WERI-Rb-1 (cell line): ENCODE data around the gene AMDHD2.

Experiments
- DNase-seq: peaks from one replicate; pipeline ENCODE4 v3.0.0-alpha.2; 2020
- H3K27ac ChIP-seq: fragments of 250-450 bp; sonication (Bioruptor Pico); 2 replicates; pipeline ENCODE4 v1.5.1; 2020; ENCODE audit warnings: mild to moderate bottlenecking, moderate library complexity
- H3K27me3 ChIP-seq: fragments of 250-450 bp; sonication (Bioruptor Pico); 2 replicates; pipeline ENCODE4 v1.5.1; 2021; ENCODE audit warnings: mild to moderate bottlenecking, low read depth, moderate library complexity; ENCODE audit not compliant: insufficient read depth, severe bottlenecking
- H3K36me3 ChIP-seq: fragments of 250-450 bp; sonication (Bioruptor Pico); 2 replicates; pipeline ENCODE4 v1.5.1; 2020; ENCODE audit warnings: mild to moderate bottlenecking, moderate library complexity
- H3K4me3 ChIP-seq: 2 replicates; pipeline ENCODE4 v1.5.1; 2011; ENCODE audit warnings: low read depth, mild to moderate bottlenecking, control low read depth, low read length
- H3K9me3 ChIP-seq: fragments of 250-450 bp; sonication (Bioruptor Pico); 2 replicates; pipeline ENCODE4 v1.5.1; 2021; ENCODE audit warnings: mild to moderate bottlenecking, moderate library complexity; ENCODE audit not compliant: severe bottlenecking
- TF ChIP-seq, protein P1 (sequence below): IDR thresholded peaks from 2 replicates; pipeline ENCODE4 v1.5.1; 2011; ENCODE audit warnings: low read depth, mild to moderate bottlenecking, control low read depth, inconsistent platforms, low read length

The AMDHD2 gene

DNA sequence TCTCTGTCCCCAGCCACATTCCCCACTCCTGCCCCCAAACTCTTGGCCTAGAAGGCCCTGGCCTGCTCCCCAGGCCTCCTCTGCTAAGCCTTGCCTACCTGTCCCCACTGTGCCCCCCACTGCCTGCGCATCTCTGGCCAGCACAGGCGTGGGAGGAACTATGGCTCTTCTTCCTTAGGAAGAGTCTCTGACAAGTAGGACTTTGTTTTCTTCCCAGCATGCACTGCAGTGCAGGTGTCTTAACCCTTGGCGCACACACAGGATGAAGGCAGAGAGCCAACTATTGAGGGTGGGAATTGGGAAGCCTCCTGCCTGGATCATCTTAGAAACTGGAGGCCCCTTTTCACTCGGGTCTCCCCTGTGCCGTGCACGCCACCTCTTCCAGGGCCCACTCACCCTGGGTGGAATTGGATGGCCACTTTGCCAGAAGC lies 3.6 kb downstream of the AMDHD2 start:
- TF ChIP-seq, protein P1, sequence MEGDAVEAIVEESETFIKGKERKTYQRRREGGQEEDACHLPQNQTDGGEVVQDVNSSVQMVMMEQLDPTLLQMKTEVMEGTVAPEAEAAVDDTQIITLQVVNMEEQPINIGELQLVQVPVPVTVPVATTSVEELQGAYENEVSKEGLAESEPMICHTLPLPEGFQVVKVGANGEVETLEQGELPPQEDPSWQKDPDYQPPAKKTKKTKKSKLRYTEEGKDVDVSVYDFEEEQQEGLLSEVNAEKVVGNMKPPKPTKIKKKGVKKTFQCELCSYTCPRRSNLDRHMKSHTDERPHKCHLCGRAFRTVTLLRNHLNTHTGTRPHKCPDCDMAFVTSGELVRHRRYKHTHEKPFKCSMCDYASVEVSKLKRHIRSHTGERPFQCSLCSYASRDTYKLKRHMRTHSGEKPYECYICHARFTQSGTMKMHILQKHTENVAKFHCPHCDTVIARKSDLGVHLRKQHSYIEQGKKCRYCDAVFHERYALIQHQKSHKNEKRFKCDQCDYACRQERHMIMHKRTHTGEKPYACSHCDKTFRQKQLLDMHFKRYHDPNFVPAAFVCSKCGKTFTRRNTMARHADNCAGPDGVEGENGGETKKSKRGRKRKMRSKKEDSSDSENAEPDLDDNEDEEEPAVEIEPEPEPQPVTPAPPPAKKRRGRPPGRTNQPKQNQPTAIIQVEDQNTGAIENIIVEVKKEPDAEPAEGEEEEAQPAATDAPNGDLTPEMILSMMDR: no peak
- Histone ChIP-seq H3K36me3 (peaks cover 66% of the 10 kb centered on the region), H3K27ac (no peak overlapping the region), H3K27me3 (no peaks in the 10 kb centered on the region), H3K4me3 (no peak overlapping the region), H3K9me3 (no peaks in the 10 kb centered on the region)
- DNase-seq: no peak

DNA sequence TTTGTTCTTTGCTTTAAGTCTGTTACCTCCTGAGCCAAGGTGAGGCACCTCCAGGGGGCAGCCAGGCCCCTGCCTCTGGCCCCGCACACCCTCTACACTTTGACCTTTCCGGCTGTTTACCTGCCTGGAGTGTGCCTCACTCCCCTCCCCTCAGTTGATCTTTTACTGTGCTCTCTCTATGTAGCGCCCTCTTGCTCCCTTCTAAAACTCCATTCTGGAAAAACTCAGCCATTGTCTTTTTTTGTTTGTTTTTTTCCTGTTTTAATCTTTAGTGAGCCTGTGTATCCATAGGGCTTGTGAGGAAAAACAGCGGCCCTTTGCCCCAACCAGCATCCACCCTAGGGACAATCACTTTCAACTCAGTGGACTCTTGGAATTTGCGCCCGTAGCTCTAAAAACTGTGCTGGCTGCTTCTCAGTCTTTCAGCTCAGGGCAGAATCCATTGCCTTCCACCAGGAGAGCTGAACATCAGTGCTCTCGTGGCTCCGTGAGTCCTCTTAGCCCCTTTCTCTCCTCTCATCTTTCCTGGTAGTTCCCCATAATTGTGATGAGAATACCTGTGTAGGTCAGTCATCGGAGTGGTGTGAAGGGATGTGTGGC lies 4.3 kb downstream of the AMDHD2 start:
- Histone ChIP-seq H3K27me3 (no peaks in the 10 kb centered on the region), H3K4me3 (no peak overlapping the region), H3K27ac (no peak overlapping the region), H3K36me3 (peaks cover 66% of the 10 kb centered on the region), H3K9me3 (no peaks in the 10 kb centered on the region)
- TF ChIP-seq, protein P1: no peak
- no peak for DNase-seq

DNA sequence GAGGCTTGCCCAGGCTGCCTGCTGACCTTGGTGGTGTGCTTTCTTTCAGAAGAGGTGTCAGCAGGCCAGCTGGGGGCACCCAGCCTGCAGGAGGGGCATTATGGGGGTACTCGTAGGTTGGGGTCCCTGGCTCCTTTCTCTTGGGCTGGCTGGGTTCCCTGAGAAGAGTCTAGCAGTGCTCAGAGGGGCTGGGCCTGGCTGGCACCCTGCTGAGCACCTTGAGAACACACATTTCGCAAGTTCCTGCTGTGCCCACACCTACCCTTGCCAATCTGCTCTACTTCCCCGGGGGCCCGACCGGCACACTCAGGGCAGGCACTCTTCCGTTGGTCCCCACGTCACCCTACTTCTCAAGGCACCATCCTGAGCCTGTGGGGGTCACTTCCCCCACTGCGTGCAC lies 6.0 kb downstream of the AMDHD2 start:
- DNase-seq: no peak
- H3K27ac ChIP-seq: no peak overlapping the region
- H3K9me3 ChIP-seq: no peaks in the 10 kb centered on the region
- H3K36me3 ChIP-seq: peaks cover 63% of the 10 kb centered on the region
- no peaks in the 10 kb centered on the region for H3K27me3 ChIP-seq
- H3K4me3 ChIP-seq: no peak overlapping the region
- TF ChIP-seq, protein P1: no peak

DNA sequence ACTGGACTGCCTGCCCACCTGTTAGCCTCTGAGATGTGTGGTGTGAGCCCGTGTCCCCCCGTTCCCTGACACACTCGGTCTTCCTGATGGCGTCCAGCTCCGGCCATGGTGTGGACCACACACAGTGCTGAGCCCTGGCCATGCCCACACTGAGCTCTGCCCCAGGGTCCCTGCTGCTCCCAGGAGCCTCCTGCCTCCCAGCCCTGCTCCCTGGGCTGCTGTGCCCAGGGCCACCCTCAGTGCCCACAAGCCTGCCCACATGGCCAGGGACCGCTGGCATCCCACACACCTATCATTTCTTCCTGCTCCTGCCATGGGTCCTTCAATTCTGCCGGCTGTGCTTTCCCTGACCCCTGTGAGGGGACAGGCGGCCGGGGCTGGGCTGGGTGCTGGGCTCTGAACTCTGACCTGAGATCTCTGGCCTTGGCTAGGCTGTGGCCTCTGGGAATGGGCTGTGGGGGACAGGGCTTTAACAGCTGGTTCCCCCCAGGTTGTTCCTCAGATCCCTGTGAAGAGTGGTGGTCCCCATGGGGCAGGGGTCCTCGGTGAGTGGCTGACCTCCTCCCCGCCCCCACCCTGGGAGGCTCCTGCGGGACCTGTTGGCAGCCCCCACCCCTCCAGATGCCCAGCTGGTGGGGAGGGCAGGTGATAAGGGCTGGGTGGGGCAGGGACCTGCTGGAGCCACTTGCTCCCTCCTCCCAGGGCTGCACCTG lies 7.1 kb downstream of the AMDHD2 start:
- TF ChIP-seq, protein P1: no peak
- DNase-seq: no peak
- Histone ChIP-seq H3K4me3 (no peak overlapping the region), H3K27ac (no peak overlapping the region), H3K27me3 (no peaks in the 10 kb centered on the region), H3K36me3 (peaks cover 57% of the 10 kb centered on the region), H3K9me3 (no peaks in the 10 kb centered on the region)

DNA sequence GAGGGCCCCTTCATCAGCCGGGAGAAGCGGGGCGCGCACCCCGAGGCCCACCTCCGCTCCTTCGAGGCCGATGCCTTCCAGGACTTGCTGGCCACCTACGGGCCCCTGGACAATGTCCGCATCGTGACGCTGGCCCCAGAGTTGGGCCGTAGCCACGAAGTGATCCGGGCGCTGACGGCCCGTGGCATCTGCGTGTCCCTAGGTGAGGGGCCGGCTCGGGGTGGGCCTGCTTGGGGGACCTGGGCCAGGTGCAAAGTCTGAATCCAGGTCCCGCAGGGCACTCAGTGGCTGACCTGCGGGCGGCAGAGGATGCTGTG lies 7.6 kb downstream of the AMDHD2 start:
- no peak for DNase-seq
- Histone ChIP-seq H3K27me3 (no peaks in the 10 kb centered on the region), H3K9me3 (no peaks in the 10 kb centered on the region), H3K27ac (no peak overlapping the region), H3K4me3 (no peak overlapping the region), H3K36me3 (peaks cover 54% of the 10 kb centered on the region)
- TF ChIP-seq, protein P1: no peak
